Naive thymus-derived CD8-positive, alpha-beta T cell (primary cell): Measurements from ENCODE around the gene RAI14. TPM values are rescaled to one million over a fixed set of nuclear protein-coding genes. Genes with fewer than 3 reads are reported as not detected.

Experiments used
- ATAC-seq, 2 donors: fragments of 150-1000 bp; cut with Tn5 transposase in 1 of 2; sonication (Bioruptor Pico), chemical (Tn5 transposase) in 1 of 2; 1 replicate in 1 of 2; 2 replicates in 1 of 2; pipeline ENCODE4 v1.10.0; 2021; ENCODE audit warnings: mild to moderate bottlenecking in 2 of 2, moderate library complexity in 2 of 2
- POLR2A ChIA-PET: fragments of 350-600 bp; sonication (Branson Sonifier 250); formaldehyde crosslinking; loops from one replicate; lab custom pipeline; 2021; ENCODE audit warnings: antibody characterized with exemption; lab: Charles Lee
- DNase-seq, 10 donors: peaks; one replicate each; pipeline versions ENCODE4 v3.0.0 to v3.0.0-alpha.2; 2020 to 2022
- H3K27ac Mint-ChIP-seq, 10 donors: one replicate each; pipeline ENCODE4 v1.8.0; 2020 to 2022; ENCODE audit warnings: mild to moderate bottlenecking in 10 of 10, mixed read lengths in 10 of 10, moderate library complexity in 4 of 10, inconsistent platforms in 1 of 10
- H3K27me3 Mint-ChIP-seq, 5 donors: one replicate each; pipeline ENCODE4 v1.8.0; 2021 to 2022; ENCODE audit warnings: mixed read lengths in 5 of 5
- H3K36me3 Mint-ChIP-seq, 3 donors: one replicate each; pipeline ENCODE4 v1.8.0; 2020 to 2022; ENCODE audit warnings: mixed read lengths in 3 of 3, mild to moderate bottlenecking in 2 of 3, inconsistent platforms in 1 of 3
- H3K4me1 Mint-ChIP-seq, 4 donors: one replicate each; pipeline ENCODE4 v1.8.0; 2021 to 2022; ENCODE audit warnings: mixed read lengths in 4 of 4
- H3K4me3 Mint-ChIP-seq, 10 donors: one replicate each; pipeline ENCODE4 v1.8.0; 2020 to 2022; ENCODE audit warnings: mild to moderate bottlenecking in 10 of 10, mixed read lengths in 10 of 10, moderate library complexity in 6 of 10, inconsistent platforms in 1 of 10
- H3K9me3 Mint-ChIP-seq, 9 donors: one replicate each; pipeline ENCODE4 v1.8.0; 2020 to 2022; ENCODE audit warnings: mixed read lengths in 9 of 9, mild to moderate bottlenecking in 3 of 9, inconsistent platforms in 1 of 9, moderate library complexity in 1 of 9
- polyA plus RNA-seq, 3 donors: library from polyadenylated mRNA; unstranded; fragments of 300-500 nt; fragmentation: Illumina TruSeq; gene quantifications; one replicate each; pipeline ENCODE4 v1.2.3, GENCODE V29; 2021
- total RNA-seq, 8 experiments: library from RNA in 2 of 8; stranded (reverse) in 2 of 8; gene quantifications; one replicate each; pipeline ENCODE4 v1.2.3 and lab custom pipeline; 2021 to 2026

The RAI14 gene
- total and polyA plus RNA-seq, 5 experiments from 2014 or later, result not detected

DNA sequence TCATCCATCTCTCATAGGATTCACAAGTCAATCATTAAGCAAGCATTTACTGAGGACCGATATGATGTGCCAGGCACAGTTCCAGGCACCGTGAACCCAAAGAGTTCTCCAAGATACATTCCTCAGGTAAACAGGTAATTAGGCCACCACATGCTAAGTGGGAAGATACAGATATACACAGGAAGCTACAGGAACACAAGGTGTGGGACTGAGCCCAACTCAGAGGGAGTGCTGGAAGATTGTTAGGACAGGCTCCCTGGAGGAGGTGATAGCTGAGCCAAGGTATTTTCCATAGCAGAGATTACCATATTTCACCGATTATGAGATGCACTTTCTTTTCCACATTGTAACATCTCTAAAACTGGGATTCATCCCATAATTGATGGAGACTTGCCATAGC is 31.4 kb upstream of the RAI14 start:
- no peaks in the 10 kb centered on the region for H3K9me3 Mint-ChIP-seq
- peaks cover 3 to 14% (median 5%) of the 10 kb centered on the region in 5 donors for H3K27me3 Mint-ChIP-seq
- POLR2A ChIA-PET, result no interaction called here
- DNase-seq (no peak), ATAC-seq (no peak)
- H3K27ac Mint-ChIP-seq, result no peak overlapping the region
- H3K36me3 Mint-ChIP-seq, result no peaks in the 10 kb centered on the region
- H3K4me1 Mint-ChIP-seq, result no peaks in the 10 kb centered on the region
- no peak overlapping the region for H3K4me3 Mint-ChIP-seq

DNA sequence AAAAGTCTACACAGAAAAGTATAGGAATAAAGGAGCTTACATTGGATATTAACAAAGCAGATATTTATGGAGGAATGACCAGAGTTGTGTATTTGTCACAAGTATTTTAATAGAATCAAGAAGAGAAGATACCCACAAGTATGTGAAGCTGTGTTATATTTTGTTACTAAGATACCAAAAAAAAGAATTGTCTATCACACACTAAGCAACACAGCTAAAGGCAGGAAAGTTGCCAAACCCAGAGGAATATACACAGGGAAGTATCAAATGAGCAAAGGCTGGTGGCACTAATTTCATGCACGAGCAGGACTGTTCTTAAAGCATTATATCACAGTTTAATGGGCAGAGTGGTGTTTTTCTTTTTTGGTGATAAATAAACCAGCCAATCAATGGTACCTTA is 30.9 kb upstream of the RAI14 start:
- DNase-seq (no peak), ATAC-seq (no peak)
- Mint-ChIP-seq H3K4me3 (no peak overlapping the region), H3K4me1 (no peaks in the 10 kb centered on the region), H3K36me3 (no peaks in the 10 kb centered on the region), H3K27me3 (peaks cover 0 to 8% (median 2%) of the 10 kb centered on the region in 5 donors), H3K27ac (no peak overlapping the region), H3K9me3 (peaks cover 0 to 4% (median 0%) of the 10 kb centered on the region in 9 donors)
- POLR2A ChIA-PET, result no interaction called here

DNA sequence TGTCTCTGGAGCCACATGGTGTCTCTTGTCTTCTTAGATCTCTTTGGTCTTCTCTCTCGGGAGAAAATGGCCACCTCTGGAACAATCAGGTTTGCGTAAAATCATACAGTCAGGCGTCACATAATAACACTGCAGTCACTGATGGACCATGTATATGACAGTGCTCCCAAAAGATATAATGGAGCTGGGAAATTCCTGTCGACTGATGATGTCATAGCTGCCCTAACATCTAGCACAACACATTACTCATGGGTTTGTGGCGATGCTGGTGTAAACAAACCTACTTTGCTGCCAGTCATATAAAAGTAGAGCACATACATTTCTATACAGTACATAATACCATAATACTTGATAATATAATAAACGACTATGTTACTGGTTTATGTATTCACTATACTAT is 30.1 kb upstream of the RAI14 start:
- Mint-ChIP-seq H3K9me3 (peaks cover 0 to 11% (median 4%) of the 10 kb centered on the region in 9 donors), H3K36me3 (no peaks in the 10 kb centered on the region), H3K27ac (no peak overlapping the region), H3K4me3 (no peak overlapping the region), H3K27me3 (peaks cover 0 to 6% (median 2%) of the 10 kb centered on the region in 5 donors), H3K4me1 (no peaks in the 10 kb centered on the region)
- ATAC-seq (no peak), DNase-seq (no peak)
- POLR2A ChIA-PET, result no interaction called here

DNA sequence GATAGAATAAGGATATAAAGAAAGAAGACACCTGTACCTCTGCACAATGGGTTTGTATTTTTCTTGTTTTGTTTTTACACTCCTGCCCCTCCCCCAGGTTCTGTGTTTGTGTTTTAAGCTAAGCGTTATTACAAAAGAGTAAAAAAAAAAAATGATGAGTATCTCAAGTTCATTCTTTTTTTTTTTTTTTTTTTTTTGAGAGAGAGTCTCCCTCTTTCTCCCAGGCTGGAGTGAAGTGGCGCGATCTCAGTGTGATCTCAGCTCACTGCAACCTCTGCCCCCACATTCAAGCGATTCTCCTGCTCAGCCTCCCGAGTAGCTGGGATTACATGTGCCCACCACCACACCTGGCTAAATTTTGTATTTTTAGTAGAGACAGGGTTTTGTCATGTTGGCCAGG is 29.4 kb upstream of the RAI14 start:
- Mint-ChIP-seq H3K4me1 (no peaks in the 10 kb centered on the region), H3K27ac (no peak overlapping the region), H3K36me3 (no peaks in the 10 kb centered on the region), H3K27me3 (peaks cover 0 to 6% (median 2%) of the 10 kb centered on the region in 5 donors), H3K9me3 (peaks cover 0 to 16% (median 7%) of the 10 kb centered on the region in 9 donors), H3K4me3 (no peak overlapping the region)
- no peak for ATAC-seq
- no peak for DNase-seq
- POLR2A ChIA-PET, result no interaction called here

DNA sequence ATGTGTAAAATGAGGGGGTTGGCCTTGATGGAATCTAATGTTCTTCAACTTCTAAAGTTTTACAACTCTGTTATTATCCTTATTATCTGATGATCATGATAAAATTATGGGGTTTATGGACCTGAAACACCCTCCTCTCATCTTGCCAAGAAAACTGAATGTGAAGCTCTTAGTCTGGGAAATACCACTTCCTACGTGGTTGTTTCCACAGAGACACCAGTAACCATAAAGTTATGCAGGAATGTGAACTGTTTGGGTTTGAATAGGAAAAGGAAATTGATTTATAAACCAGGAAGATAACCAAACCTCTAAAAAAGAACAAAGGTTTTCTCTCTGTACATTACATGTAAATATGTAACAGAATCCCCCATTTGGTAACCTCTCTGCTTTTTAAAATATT is 28.3 kb upstream of the RAI14 start:
- POLR2A ChIA-PET, result no interaction called here
- DNase-seq (no peak), ATAC-seq (no peak)
- Mint-ChIP-seq H3K27me3 (peaks cover 0 to 6% (median 0%) of the 10 kb centered on the region in 5 donors), H3K27ac (no peak overlapping the region), H3K4me1 (no peaks in the 10 kb centered on the region), H3K4me3 (no peak overlapping the region), H3K9me3 (peaks cover 0 to 16% (median 7%) of the 10 kb centered on the region in 9 donors), H3K36me3 (peaks cover 0 to under 1% (median 0%) of the 10 kb centered on the region in 3 donors)

DNA sequence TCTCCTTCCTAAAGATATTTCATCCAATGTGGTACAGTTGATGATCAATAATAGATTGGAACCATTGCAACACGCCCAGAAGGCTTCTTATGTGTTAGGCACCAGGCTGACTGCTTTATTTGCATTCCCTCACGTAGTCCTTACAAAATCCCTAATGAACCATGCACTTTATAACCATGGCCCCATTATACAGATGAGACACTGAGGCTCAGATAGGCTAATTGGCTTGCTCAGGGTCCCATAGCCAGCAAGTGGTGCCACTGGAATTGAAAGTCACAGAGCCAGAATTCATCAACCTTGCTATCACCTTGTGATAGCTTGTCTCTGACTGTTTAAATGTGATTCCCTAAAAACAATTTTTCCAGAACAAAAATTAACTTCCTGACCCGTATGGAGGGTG is 27.8 kb upstream of the RAI14 start:
- POLR2A ChIA-PET, result no interaction called here
- ATAC-seq (no peak), DNase-seq (no peak)
- Mint-ChIP-seq H3K36me3 (peaks cover 0 to 3% (median 0%) of the 10 kb centered on the region in 3 donors), H3K9me3 (peaks cover 0 to 16% (median 9%) of the 10 kb centered on the region in 9 donors), H3K27ac (no peak overlapping the region), H3K27me3 (peaks cover 0 to 7% (median 3%) of the 10 kb centered on the region in 5 donors), H3K4me3 (no peak overlapping the region), H3K4me1 (no peaks in the 10 kb centered on the region)

DNA sequence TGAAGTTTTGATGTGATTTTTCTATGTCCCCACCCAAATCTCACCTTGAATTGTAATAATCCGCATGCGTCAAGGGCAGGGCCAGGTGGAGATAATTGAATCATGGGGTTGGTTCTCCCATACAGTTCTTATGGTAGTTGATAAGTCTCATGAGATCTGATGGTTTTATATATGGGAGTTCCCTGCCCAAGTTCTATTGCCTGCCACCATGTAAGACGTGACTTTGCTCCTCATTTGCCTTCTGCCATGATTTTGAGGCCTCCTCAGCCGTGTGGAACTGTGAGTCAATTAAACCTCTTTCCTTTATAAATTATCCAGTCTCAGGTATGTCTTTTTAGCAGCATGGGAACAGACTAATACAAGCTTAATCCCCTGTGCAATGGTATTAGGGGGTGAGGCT is 25.5 kb upstream of the RAI14 start:
- Mint-ChIP-seq H3K9me3 (peaks cover 0 to 16% (median 9%) of the 10 kb centered on the region in 9 donors), H3K27ac (no peak overlapping the region), H3K36me3 (peaks cover 0 to 3% (median under 1%) of the 10 kb centered on the region in 3 donors), H3K27me3 (peaks cover 0 to 6% (median 3%) of the 10 kb centered on the region in 5 donors), H3K4me1 (no peaks in the 10 kb centered on the region), H3K4me3 (no peak overlapping the region)
- DNase-seq (no peak), ATAC-seq (no peak)
- POLR2A ChIA-PET, result no interaction called here

DNA sequence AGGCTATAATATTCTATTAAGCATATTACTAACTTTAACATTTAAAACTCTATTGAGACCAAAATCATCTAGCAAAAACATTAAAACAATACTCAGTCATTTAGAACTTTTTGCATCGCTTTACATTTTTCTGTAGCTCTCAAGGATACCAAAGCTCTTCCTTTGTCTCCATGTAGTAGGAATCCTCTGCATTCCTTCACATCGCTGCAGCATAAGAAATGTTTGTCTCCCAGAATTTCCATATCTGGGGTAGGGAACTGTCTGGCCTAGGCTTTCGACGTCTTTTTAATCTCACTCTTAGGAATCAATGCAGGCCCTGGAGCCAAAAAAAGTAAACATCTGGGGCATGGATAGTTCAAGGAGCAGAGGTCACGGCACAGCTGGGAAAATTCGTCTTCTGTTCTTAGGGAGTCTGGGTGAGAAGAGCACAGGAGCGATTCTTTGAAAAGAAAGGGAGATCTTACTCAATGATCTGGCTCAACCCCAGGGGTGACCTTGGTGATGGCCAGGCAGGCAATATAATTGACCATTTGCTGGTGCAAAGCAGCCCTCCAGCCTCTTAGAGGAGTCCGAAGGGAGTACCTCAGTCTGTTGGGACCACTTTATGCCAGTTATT is 23.2 kb upstream of the RAI14 start:
- H3K27ac Mint-ChIP-seq, result no peak overlapping the region
- DNase-seq, result no peak
- peaks cover 0 to 4% (median 3%) of the 10 kb centered on the region in 3 donors for H3K36me3 Mint-ChIP-seq
- POLR2A ChIA-PET, result no interaction called here
- H3K27me3 Mint-ChIP-seq, result peaks cover 0 to 3% (median 3%) of the 10 kb centered on the region in 5 donors
- no peak for ATAC-seq
- no peak overlapping the region for H3K4me3 Mint-ChIP-seq
- peaks cover 0 to 18% (median 9%) of the 10 kb centered on the region in 9 donors for H3K9me3 Mint-ChIP-seq
- no peaks in the 10 kb centered on the region for H3K4me1 Mint-ChIP-seq

DNA sequence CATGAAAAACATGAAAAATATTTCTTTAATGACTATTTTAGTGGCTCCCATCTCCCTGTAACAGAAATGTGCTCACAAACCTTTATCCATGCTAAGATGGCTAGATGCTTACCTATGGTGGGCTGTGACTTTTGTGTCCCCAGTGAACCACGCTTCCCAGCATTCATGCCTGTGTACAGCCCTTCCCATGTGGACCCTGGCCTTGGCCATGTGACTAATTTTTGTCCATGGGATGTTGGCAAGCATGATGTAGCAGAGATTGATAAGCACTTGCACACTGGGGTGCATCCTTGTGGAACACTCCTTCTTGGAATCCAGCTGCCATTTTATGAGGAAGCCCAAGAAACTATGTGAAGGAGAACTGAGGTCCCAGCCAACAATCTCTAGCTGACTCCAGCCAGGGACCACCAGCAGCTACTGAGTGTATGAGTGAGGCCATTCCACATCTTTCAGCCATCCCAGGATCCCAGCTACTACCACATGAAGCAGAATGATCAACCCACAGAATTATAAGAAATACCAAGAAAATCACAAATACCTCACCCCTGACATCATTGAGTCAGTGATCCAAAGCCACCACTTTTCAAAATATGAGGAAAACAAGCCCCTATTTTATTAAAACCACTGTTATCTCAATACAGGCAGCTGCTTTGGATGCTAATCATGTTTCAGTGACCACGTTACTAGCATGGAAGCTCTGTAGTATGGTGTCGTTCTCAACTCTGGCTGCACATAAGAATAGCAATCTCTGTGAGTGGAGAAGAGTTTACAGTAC is 16.1 kb upstream of the RAI14 start:
- H3K27ac Mint-ChIP-seq, result no peak overlapping the region
- H3K4me3 Mint-ChIP-seq, result no peak overlapping the region
- no peaks in the 10 kb centered on the region for H3K4me1 Mint-ChIP-seq
- POLR2A ChIA-PET, result no interaction called here
- peaks cover 0 to 4% (median 0%) of the 10 kb centered on the region in 3 donors for H3K36me3 Mint-ChIP-seq
- ATAC-seq, result no peak
- peaks cover 8 to 20% (median 11%) of the 10 kb centered on the region in 5 donors for H3K27me3 Mint-ChIP-seq
- no peak for DNase-seq
- H3K9me3 Mint-ChIP-seq, result peaks cover 0 to 9% (median 0%) of the 10 kb centered on the region in 9 donors

DNA sequence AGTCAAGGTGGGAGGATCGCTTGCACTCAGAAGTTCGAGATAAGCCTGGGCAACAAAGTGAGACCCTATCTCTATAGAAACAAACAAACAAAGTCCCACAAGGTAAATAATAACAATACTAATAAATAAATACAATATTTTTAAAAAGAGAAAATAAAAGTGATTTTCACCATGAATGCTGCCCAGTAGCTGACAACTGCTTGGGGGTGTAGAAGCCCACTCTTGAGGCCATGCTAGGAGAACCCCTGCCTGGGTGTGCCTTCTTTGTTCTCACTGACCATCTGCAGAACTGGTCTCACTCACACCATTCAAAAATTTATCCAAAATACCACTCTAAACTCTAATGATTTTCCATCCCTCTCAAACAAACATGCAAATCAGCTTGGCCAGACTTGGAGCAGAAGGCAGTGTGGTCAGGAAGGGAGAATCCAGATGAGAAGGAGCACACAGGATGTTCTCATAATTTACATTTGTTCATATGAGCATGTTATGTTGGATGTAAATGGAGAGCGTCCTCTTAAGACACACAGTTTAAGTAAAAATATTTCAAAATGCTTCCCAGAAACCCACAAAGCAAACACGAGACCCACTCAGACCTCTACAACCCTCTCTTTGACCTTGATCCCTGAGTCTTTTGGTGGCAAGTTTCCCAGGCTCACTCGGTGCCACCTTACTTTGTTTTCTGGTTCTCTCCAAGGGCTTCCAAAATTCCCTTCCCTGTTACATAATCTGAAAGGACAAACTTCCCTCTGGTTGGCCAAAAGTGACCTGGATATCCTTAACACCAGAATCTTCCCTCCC is 7.9 kb upstream of the RAI14 start:
- no peak overlapping the region for H3K4me3 Mint-ChIP-seq
- peaks cover 21 to 55% (median 35%) of the 10 kb centered on the region in 5 donors for H3K27me3 Mint-ChIP-seq
- H3K27ac Mint-ChIP-seq, result no peak overlapping the region
- no peak for DNase-seq
- POLR2A ChIA-PET, result no interaction called here
- H3K4me1 Mint-ChIP-seq, result peaks cover 0 to 2% (median 0%) of the 10 kb centered on the region in 4 donors
- no peak for ATAC-seq
- no peaks in the 10 kb centered on the region for H3K9me3 Mint-ChIP-seq
- H3K36me3 Mint-ChIP-seq, result peaks cover 0 to 4% (median 0%) of the 10 kb centered on the region in 3 donors

DNA sequence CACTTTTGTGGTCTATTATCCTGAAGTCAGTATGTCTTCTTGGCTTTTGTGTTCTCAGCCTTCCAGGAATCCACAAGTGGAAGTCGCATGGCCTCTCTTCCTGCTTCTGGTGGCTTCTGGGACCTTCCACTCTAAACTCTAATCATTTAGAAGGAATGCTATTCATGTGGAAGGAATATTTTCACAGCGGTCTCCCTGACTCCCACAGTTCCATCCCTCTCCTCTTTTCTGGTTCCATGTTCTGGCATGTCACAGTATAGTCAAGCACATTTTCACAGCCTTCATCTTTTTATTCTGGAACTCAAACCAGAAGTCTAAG is 7.3 kb upstream of the RAI14 start:
- Mint-ChIP-seq H3K27me3 (peaks cover 19 to 50% (median 33%) of the 10 kb centered on the region in 5 donors), H3K4me3 (no peak overlapping the region), H3K4me1 (peaks cover 0 to 2% (median 0%) of the 10 kb centered on the region in 4 donors), H3K36me3 (peaks cover 0 to 4% (median 0%) of the 10 kb centered on the region in 3 donors), H3K9me3 (no peaks in the 10 kb centered on the region), H3K27ac (no peak overlapping the region)
- DNase-seq (no peak), ATAC-seq (no peak)
- POLR2A ChIA-PET, result no interaction called here

DNA sequence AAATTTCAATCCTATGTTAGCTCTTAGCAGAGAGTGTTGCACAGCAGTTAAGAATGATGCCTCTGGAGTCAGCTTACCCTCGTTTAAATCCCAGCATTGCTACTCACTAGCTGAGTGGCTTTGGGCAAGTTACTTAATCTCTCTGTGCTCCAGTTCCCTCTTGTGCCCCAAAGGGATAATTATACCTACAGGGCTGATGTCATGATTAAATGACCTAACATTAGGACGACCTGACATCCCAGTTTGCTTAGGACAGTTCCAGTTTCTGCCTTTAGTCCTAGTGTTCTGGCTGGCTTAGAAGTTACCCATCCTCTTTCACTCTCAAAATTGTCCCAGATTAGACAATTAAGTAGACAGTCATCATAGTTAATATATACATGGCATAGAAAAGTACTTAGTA is 4.3 kb upstream of the RAI14 start:
- ATAC-seq, result no peak

More for the DNA sequence above, 4.3 kb upstream of the RAI14 start:
- no peak overlapping the region for H3K4me3 Mint-ChIP-seq
- peaks cover 13 to 35% (median 21%) of the 10 kb centered on the region in 5 donors for H3K27me3 Mint-ChIP-seq
- peaks cover 0 to 3% (median 0%) of the 10 kb centered on the region in 9 donors for H3K9me3 Mint-ChIP-seq
- no peak for DNase-seq
- peaks cover 0 to 12% (median 3%) of the 10 kb centered on the region in 3 donors for H3K36me3 Mint-ChIP-seq
- POLR2A ChIA-PET, result no interaction called here
- H3K27ac Mint-ChIP-seq, result no peak overlapping the region
- H3K4me1 Mint-ChIP-seq, result peaks cover 8 to 15% (median 12%) of the 10 kb centered on the region in 4 donors
